Thyroid gland (tissue), 4 donors: ENCODE data around the gene TMEM61. TPM values are rescaled to one million over a fixed set of nuclear protein-coding genes. Genes with fewer than 3 reads are reported as not detected.
"Not testable (repeated sequence)": the region's sequence is repeated elsewhere in the genome, so short reads cannot be mapped to it uniquely, and the experiment has no call there.

Source experiments
- DNase-seq, 2 donors: peaks; one replicate each; pipeline ENCODE4 v3.0.0-alpha.2; 2019
- H3K27ac ChIP-seq, 3 donors: fragments of 200-600 bp; sonication (generic); 1 replicate in 2 of 3; 2 replicates in 1 of 3; pipeline ENCODE4 v1.5.1; 2016 to 2019; ENCODE audit warnings: mild to moderate bottlenecking in 1 of 3, moderate library complexity in 1 of 3
- H3K27me3 ChIP-seq: fragments of 200-600 bp; sonication (generic); one replicate; pipeline ENCODE4 v1.5.1; 2019
- H3K36me3 ChIP-seq, 2 donors: fragments of 200-600 bp; sonication (generic); one replicate each; pipeline ENCODE4 v1.5.1; 2016 to 2019
- H3K4me1 ChIP-seq, 2 donors: fragments of 200-600 bp; sonication (generic); one replicate each; pipeline ENCODE4 v1.5.1; 2017 to 2019
- H3K4me3 ChIP-seq, 3 donors: fragments of 200-600 bp; sonication (generic); replicated peaks in 1 of 3; 1 replicate in 2 of 3; 2 replicates in 1 of 3; pipeline ENCODE4 v1.5.1; 2016; ENCODE audit warnings: mild to moderate bottlenecking in 1 of 3
- H3K9me3 ChIP-seq: fragments of 200-600 bp; sonication (generic); one replicate; pipeline ENCODE4 v1.5.1; 2017
- CTCF ChIP-seq, 6 experiments: fragments of 200-600 bp in 3 of 6; fragments of 450-650 bp in 3 of 6; sonication (generic) in 3 of 6; IDR thresholded peaks; one replicate each; pipeline ENCODE4 v1.5.1; 2016 to 2019; ENCODE audit warnings: antibody characterized with exemption in 6 of 6, mild to moderate bottlenecking in 2 of 6, inconsistent platforms in 1 of 6, moderate library complexity in 1 of 6
- POLR2A ChIP-seq, 2 donors: fragments of 450-650 bp; IDR thresholded peaks; one replicate each; pipeline ENCODE4 v1.6.1; 2017; ENCODE audit warnings: antibody characterized with exemption in 2 of 2, mild to moderate bottlenecking in 2 of 2, moderate library complexity in 1 of 2
- WGBS, 2 donors: methylation state at CpG; one replicate each; pipeline ENCODE4 v1.1.5; 2017; 5-methylcytosine and 5-hydroxymethylcytosine counted together
- intact Hi-C: fragments of 100-400 bp; cut with DNase I; formaldehyde crosslinking; loops from one replicate; pipeline ENCODE4 v1.15.1; 2023
- total RNA-seq, 4 donors: library from RNA; depleted of rRNA; stranded (reverse); fragments of >200 nt; gene quantifications; one replicate each; pipeline ENCODE4 v1.2.3, GENCODE V29; 2016

Gene TMEM61
- total RNA-seq, 4 donors from 2014 or later: 0.45 TPM; not detected in 3

- intact Hi-C loops: no loop called here
- TF ChIP-seq CTCF (IDR thresholded peaks at IDR 0.05) (no peak), POLR2A (IDR thresholded peaks at IDR 0.05) (no peak)
- DNase-seq: no peak
- no peak overlapping the region for H3K27ac ChIP-seq
- H3K4me1 ChIP-seq: no peaks in the 10 kb centered on the region
- no peak overlapping the region for H3K4me3 ChIP-seq
- 42 to 54% methylated on average over 1 of the region's 1 CpG for WGBS, 2 donors
- H3K9me3 ChIP-seq: no peaks in the 10 kb centered on the region
- no peaks in the 10 kb centered on the region for H3K36me3 ChIP-seq
- H3K27me3 ChIP-seq: no peaks in the 10 kb centered on the region
Measured at GRCh38 chr1:54937469-54937868, 43.0 kb upstream of the TMEM61 start.

- DNase-seq, intact Hi-C loops, H3K36me3 ChIP-seq, H3K4me1 ChIP-seq, H3K27me3 ChIP-seq, H3K27ac ChIP-seq, H3K9me3 ChIP-seq, H3K4me3 ChIP-seq: not testable (repeated sequence)
- WGBS, 2 donors: 73 to 78% methylated on average over 4 of the region's 4 CpGs
Measured at GRCh38 chr1:54938955-54939354, 41.5 kb upstream of the TMEM61 start.

GRCh38 chr1:54940042-54940441 lies 40.4 kb upstream of the TMEM61 start:
- TF ChIP-seq CTCF (IDR thresholded peaks at IDR 0.05): no peak
- TF ChIP-seq POLR2A (IDR thresholded peaks at IDR 0.05): no peak
- no peaks in the 10 kb centered on the region for H3K4me1 ChIP-seq
- intact Hi-C loops: no loop called here
- no peaks in the 10 kb centered on the region for H3K27me3 ChIP-seq
- H3K27ac ChIP-seq: no peak overlapping the region
- H3K36me3 ChIP-seq: no peaks in the 10 kb centered on the region
- no peaks in the 10 kb centered on the region for H3K9me3 ChIP-seq
- H3K4me3 ChIP-seq: no peak overlapping the region
- DNase-seq: no peak

- no peaks in the 10 kb centered on the region for H3K36me3 ChIP-seq
- no peaks in the 10 kb centered on the region for H3K9me3 ChIP-seq
- no peaks in the 10 kb centered on the region for H3K4me1 ChIP-seq
- H3K27me3 ChIP-seq: no peaks in the 10 kb centered on the region
- TF ChIP-seq CTCF (IDR thresholded peaks at IDR 0.05) (no peak), POLR2A (IDR thresholded peaks at IDR 0.05) (no peak)
- DNase-seq: no peak
- 96 to 97% methylated on average over 4 of the region's 4 CpGs for WGBS, 2 donors
- no peak overlapping the region for H3K4me3 ChIP-seq
- intact Hi-C loops: no loop called here
- no peak overlapping the region for H3K27ac ChIP-seq
Measured at GRCh38 chr1:54942976-54943375, 37.5 kb upstream of the TMEM61 start.

GRCh38 chr1:54944610-54945392 lies 35.6 kb upstream of the TMEM61 start:
- WGBS, 2 donors: 35 to 47% methylated on average over 9 of the region's 9 CpGs
- H3K36me3 ChIP-seq: no peaks in the 10 kb centered on the region
- intact Hi-C loops: no loop called here
- no peak overlapping the region for H3K27ac ChIP-seq
- H3K9me3 ChIP-seq: no peaks in the 10 kb centered on the region
- TF ChIP-seq POLR2A (IDR thresholded peaks at IDR 0.05) (no peak), CTCF (IDR thresholded peaks at IDR 0.05) (peak; percentile 66 to 87 (median 69))
- DNase-seq: peak; percentile 73 to 81
- H3K27me3 ChIP-seq: no peaks in the 10 kb centered on the region
- no peaks in the 10 kb centered on the region for H3K4me1 ChIP-seq
- no peak overlapping the region for H3K4me3 ChIP-seq
